OCI-LY7 (cell line): ENCODE data around the gene NFATC2. TPM values are rescaled to one million over a fixed set of nuclear protein-coding genes. Genes with fewer than 3 reads are reported as not detected.
A peak's percentile ranks its signal among the peaks of the same experiment; 100 is the strongest.

ENCODE experiments used
- BruUV-seq: library from RNA; stranded (reverse); fragments of 400-500 nt; replicated peaks from 2 replicates; lab custom pipeline; 2021; lab: Mats Ljungman, UMichigan
- CTCF ChIA-PET: fragments of 300-600 bp; sonication (Branson Sonifier 250); formaldehyde crosslinking; loops from one replicate; lab custom pipeline; 2022; ENCODE audit warnings: antibody characterized with exemption; ENCODE audit not compliant: unreplicated experiment; lab: Charles Lee
- POLR2A ChIA-PET: fragments of 300-600 bp; sonication (Branson Sonifier 250); formaldehyde crosslinking; loops from one replicate; lab custom pipeline; 2022; ENCODE audit warnings: antibody characterized with exemption; lab: Charles Lee
- DNase-seq: peaks from one replicate; pipeline ENCODE4 v3.0.0-alpha.2; 2015; ENCODE audit warnings: low spot score
- H2AFZ ChIP-seq: fragments of 200-600 bp; sonication (generic), shearing (Covaris generic); 2 replicates; pipeline ENCODE4 v1.6.1; 2014; ENCODE audit warnings: mild to moderate bottlenecking, antibody characterized with exemption, low read length, moderate library complexity
- H3K27ac ChIP-seq: fragments of 200-600 bp; sonication (generic); 2 replicates; pipeline ENCODE4 v1.5.1; 2014; ENCODE audit warnings: mixed run types, low read depth, mild to moderate bottlenecking, moderate library complexity, low read length, inconsistent platforms; ENCODE audit not compliant: poor library complexity, severe bottlenecking
- H3K36me3 ChIP-seq: fragments of 200-600 bp; sonication (generic); 2 replicates; pipeline ENCODE4 v1.6.1; 2014; ENCODE audit warnings: mild to moderate bottlenecking, antibody characterized with exemption, low read length, moderate library complexity, mixed read lengths; ENCODE audit not compliant: insufficient read depth
- H3K4me1 ChIP-seq: fragments of 200-600 bp; sonication (generic); 2 replicates; pipeline ENCODE4 v1.5.1; 2014; ENCODE audit warnings: mild to moderate bottlenecking, low read length; ENCODE audit not compliant: insufficient read depth, poor library complexity, severe bottlenecking
- H3K4me2 ChIP-seq: fragments of 200-600 bp; sonication (generic); 2 replicates; pipeline ENCODE4 v1.6.1; 2014; ENCODE audit warnings: mild to moderate bottlenecking, low read length
- H3K4me3 ChIP-seq: fragments of 200-600 bp; sonication (generic); 2 replicates; pipeline ENCODE4 v1.5.1; 2014; ENCODE audit warnings: mild to moderate bottlenecking, low read depth, low read length; ENCODE audit not compliant: poor library complexity, severe bottlenecking
- H3K79me2 ChIP-seq: fragments of 200-600 bp; sonication (generic); 2 replicates; pipeline ENCODE4 v1.6.1; 2016; ENCODE audit warnings: low read depth, mild to moderate bottlenecking, low read length, moderate library complexity, mixed read lengths; ENCODE audit not compliant: insufficient read depth
- H3K9me2 ChIP-seq: fragments of 200-600 bp; sonication (generic); 2 replicates; pipeline ENCODE4 v1.6.1; 2016; ENCODE audit warnings: mild to moderate bottlenecking, low read length, mixed read lengths; ENCODE audit not compliant: insufficient read depth
- H3K9me3 ChIP-seq: fragments of 200-600 bp; sonication (generic); 2 replicates; pipeline ENCODE4 v1.6.1; 2014; ENCODE audit warnings: mild to moderate bottlenecking, mixed run types, low read length, mixed read lengths
- H4K20me1 ChIP-seq: fragments of 200-600 bp; sonication (generic); 2 replicates; pipeline ENCODE4 v1.6.1; 2014; ENCODE audit warnings: mild to moderate bottlenecking, antibody characterized with exemption, low read length, moderate library complexity, mixed read lengths; ENCODE audit not compliant: insufficient read depth
- EZH2phosphoT487 ChIP-seq: fragments of 200-600 bp; sonication (generic); IDR thresholded peaks from 2 replicates; pipeline ENCODE4 v1.6.1; 2018; ENCODE audit warnings: low read depth, borderline replicate concordance, mild to moderate bottlenecking, mixed run types, antibody characterized with exemption, low read length, moderate library complexity, mixed read lengths
- intact Hi-C: fragments of 100-400 bp; cut with micrococcal nuclease; formaldehyde crosslinking; loops from one replicate; pipeline ENCODE4 v1.10.0; 2022; ENCODE audit not compliant: unreplicated experiment
- total RNA-seq, 2 experiments: library from RNA; depleted of rRNA in 1 of 2; stranded (reverse); fragments of >200 nt in 1 of 2; shearing (Covaris generic) in 1 of 2; gene quantifications; 2 replicates each; pipeline ENCODE4 v1.2.3, GENCODE V29; 2014 to 2022
- TF ChIP-seq, protein P1 (sequence below): fragments of 200-600 bp; sonication (generic); conservative IDR thresholded peaks from 2 replicates; pipeline ENCODE4 v1.5.1; 2014; ENCODE audit warnings: mild to moderate bottlenecking, antibody characterized with exemption, low read length, moderate library complexity, mixed read lengths

NFATC2 gene
- total RNA-seq, 2 experiments from 2014 or later = 12.5 to 43.8 TPM

DNA sequence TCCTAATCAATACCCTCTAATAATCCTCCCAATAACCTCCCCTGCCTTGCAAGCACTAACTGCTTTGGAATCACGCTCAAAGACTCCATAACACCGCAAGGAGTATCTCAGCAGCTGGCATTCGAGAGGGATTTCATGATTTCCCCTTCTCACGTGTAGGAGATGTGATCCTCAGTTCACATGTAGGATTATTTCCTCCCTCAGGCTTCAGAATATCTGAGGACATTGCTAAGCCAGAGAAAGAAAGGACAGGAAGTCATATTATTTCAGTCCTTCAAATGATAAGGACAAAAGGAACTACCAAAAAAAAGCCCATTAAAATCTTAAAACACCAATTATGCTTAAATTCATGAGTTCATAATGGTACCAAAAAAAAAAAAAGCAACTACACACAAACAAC lies 122.9 kb downstream of the NFATC2 start:
- Histone ChIP-seq H3K79me2 (no peaks in the 10 kb centered on the region), H3K4me2 (no peak overlapping the region), H3K4me1 (peaks cover 59% of the 10 kb centered on the region), H3K27ac (peak overlapping the region; percentile 34), H3K36me3 (peaks cover 97% of the 10 kb centered on the region), H3K9me2 (no peaks in the 10 kb centered on the region), H3K9me3 (no peaks in the 10 kb centered on the region), H4K20me1 (no peaks in the 10 kb centered on the region), H3K4me3 (no peak overlapping the region), H2AFZ (no peak overlapping the region)
- POLR2A ChIA-PET = no interaction called here
- TF ChIP-seq EZH2phosphoT487 = no peak
- TF ChIP-seq, protein P1, sequence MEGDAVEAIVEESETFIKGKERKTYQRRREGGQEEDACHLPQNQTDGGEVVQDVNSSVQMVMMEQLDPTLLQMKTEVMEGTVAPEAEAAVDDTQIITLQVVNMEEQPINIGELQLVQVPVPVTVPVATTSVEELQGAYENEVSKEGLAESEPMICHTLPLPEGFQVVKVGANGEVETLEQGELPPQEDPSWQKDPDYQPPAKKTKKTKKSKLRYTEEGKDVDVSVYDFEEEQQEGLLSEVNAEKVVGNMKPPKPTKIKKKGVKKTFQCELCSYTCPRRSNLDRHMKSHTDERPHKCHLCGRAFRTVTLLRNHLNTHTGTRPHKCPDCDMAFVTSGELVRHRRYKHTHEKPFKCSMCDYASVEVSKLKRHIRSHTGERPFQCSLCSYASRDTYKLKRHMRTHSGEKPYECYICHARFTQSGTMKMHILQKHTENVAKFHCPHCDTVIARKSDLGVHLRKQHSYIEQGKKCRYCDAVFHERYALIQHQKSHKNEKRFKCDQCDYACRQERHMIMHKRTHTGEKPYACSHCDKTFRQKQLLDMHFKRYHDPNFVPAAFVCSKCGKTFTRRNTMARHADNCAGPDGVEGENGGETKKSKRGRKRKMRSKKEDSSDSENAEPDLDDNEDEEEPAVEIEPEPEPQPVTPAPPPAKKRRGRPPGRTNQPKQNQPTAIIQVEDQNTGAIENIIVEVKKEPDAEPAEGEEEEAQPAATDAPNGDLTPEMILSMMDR = no peak
- intact Hi-C loops = no loop called here
- CTCF ChIA-PET = no interaction called here
- no peak for DNase-seq
- BruUV-seq = no TSS peak

DNA sequence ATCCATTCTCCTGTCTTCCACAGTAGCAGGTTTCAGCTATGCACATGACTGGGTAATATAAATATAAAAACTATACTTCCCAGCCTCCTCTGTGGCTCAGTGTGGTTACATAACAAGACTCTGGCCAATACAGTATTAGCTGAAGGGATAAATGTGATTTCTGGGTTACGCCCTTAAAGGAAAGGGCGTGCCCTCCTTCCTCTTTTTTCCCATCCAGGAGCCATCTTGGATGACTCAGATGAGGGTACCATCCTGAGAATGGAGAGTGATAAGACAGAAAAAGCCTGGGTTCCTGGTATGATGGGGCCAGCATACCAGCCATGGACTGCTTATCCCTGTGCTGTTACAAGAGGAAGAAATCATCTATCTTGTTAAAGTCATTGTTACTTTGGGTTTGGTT lies 123.3 kb downstream of the NFATC2 start:
- Histone ChIP-seq H3K79me2 (no peaks in the 10 kb centered on the region; the same call in 1 of the 2 replicates), H3K4me3 (no peak overlapping the region), H3K4me1 (peaks cover 59% of the 10 kb centered on the region), H3K9me2 (no peaks in the 10 kb centered on the region), H3K27ac (no peak overlapping the region), H3K9me3 (no peaks in the 10 kb centered on the region), H4K20me1 (no peaks in the 10 kb centered on the region), H2AFZ (no peak overlapping the region), H3K36me3 (peaks cover 93% of the 10 kb centered on the region), H3K4me2 (no peak overlapping the region)
- TF ChIP-seq EZH2phosphoT487 = no peak
- TF ChIP-seq, protein P1 = no peak
- no peak for DNase-seq
- ChIA-PET CTCF (no interaction called here), POLR2A (no interaction called here)
- intact Hi-C loops = no loop called here
- no TSS peak for BruUV-seq

DNA sequence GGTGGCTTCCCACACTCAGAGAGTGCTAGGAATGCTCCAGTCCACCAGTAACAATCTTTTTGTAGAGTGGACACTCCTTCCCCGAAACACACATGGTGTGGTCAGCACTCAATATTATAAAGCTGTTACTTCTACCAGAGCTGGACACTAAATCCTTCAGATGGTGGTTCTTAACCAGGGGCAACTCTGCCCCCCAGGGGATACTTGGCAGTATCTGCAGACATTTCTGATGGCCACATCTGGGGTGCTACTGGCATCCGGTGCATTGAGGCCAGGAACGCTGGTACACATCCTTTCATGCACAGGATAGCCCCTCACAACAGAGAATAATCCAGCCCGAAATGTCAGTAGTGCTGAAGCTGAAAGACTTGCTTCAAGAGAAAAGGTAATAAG lies 124.4 kb downstream of the NFATC2 start:
- H3K4me1 ChIP-seq = peaks cover 66% of the 10 kb centered on the region
- H3K36me3 ChIP-seq = peaks cover 91% of the 10 kb centered on the region
- peak; percentile 37 for DNase-seq
- H3K4me2 ChIP-seq = no peak overlapping the region
- ChIA-PET POLR2A (interaction anchor here (1.4 to 1.6 kb wide), 2 partner anchors 9 to 14 kb away, joined by 3 read pairs; no protein-coding TSS in a partner anchor), CTCF (no interaction called here)
- BruUV-seq = no TSS peak
- no peaks in the 10 kb centered on the region for H4K20me1 ChIP-seq
- intact Hi-C loops = no loop called here
- H3K27ac ChIP-seq = no peak overlapping the region
- no peaks in the 10 kb centered on the region for H3K9me3 ChIP-seq
- H3K9me2 ChIP-seq = no peaks in the 10 kb centered on the region
- TF ChIP-seq EZH2phosphoT487 = no peak
- TF ChIP-seq, protein P1 = peak; percentile 38; the same call in 1 of the 2 replicates
- no peak overlapping the region for H3K4me3 ChIP-seq
- H3K79me2 ChIP-seq = no peaks in the 10 kb centered on the region; the same call in 1 of the 2 replicates
- no peak overlapping the region for H2AFZ ChIP-seq
